Endometrial microvascular endothelial cells (primary cell): ENCODE results near the gene MYOF. TPM values are rescaled to one million over a fixed set of nuclear protein-coding genes. Genes with fewer than 3 reads are reported as not detected.
"Not testable (repeated sequence)": the region's sequence is repeated elsewhere in the genome, so short reads cannot be mapped to it uniquely, and the experiment has no call there.

Source experiments
- in situ Hi-C: cut with HindIII; loops from 2 replicates; pipeline ENCODE4 v1.10.0; 2017; ENCODE audit warnings: low sequenced_read_pairs, low pct_unique_long_range_greater_than_20kb; ENCODE audit errors: inconsistent ontology term
- total RNA-seq: library from RNA; depleted of rRNA; stranded (reverse); fragments of >200 nt; gene quantifications from one replicate; pipeline ENCODE4 v1.2.3, GENCODE V29; 2015; ENCODE audit errors: inconsistent ontology term

Gene MYOF
- total RNA-seq, 1 donor from 2014 or later: 250 TPM

GRCh38 chr10:93437086-93437945 is 44.8 kb downstream of the MYOF start:
- in situ Hi-C loops: no loop called here

GRCh38 chr10:93436591-93437085 is 45.5 kb downstream of the MYOF start:
- in situ Hi-C loops: no loop called here

- in situ Hi-C loops: no loop called here
These were observed 46.3 kb downstream of the MYOF start for GRCh38 chr10:93435621-93436397.

GRCh38 chr10:93434991-93435491 is 47.1 kb downstream of the MYOF start:
- in situ Hi-C loops: no loop called here

- in situ Hi-C loops: no loop called here
These were observed 50.8 kb downstream of the MYOF start for GRCh38 chr10:93431361-93431760.

- in situ Hi-C loops: no loop called here
These were observed 56.3 kb downstream of the MYOF start for GRCh38 chr10:93425861-93426260.

GRCh38 chr10:93422118-93422517 is 60.0 kb downstream of the MYOF start:
- in situ Hi-C loops: no loop called here

GRCh38 chr10:93420944-93421825 is 60.9 kb downstream of the MYOF start:
- in situ Hi-C loops: no loop called here

GRCh38 chr10:93420091-93420490 is 62.0 kb downstream of the MYOF start:
- in situ Hi-C loops: no loop called here

- in situ Hi-C loops: not testable (repeated sequence)
These were observed 63.1 kb downstream of the MYOF start for GRCh38 chr10:93419016-93419415.

- in situ Hi-C loops: no loop called here
These were observed 64.2 kb downstream of the MYOF start for GRCh38 chr10:93417921-93418320.

- in situ Hi-C loops: no loop called here
These were observed 64.9 kb downstream of the MYOF start for GRCh38 chr10:93417266-93417665.

GRCh38 chr10:93416824-93417223 is 65.3 kb downstream of the MYOF start:
- in situ Hi-C loops: no loop called here

- in situ Hi-C loops: no loop called here
These were observed 66.4 kb downstream of the MYOF start for GRCh38 chr10:93415693-93416092.

GRCh38 chr10:93413252-93413689 is 68.9 kb downstream of the MYOF start:
- in situ Hi-C loops: no loop called here

GRCh38 chr10:93412801-93413200 is 69.3 kb downstream of the MYOF start:
- in situ Hi-C loops: no loop called here

- in situ Hi-C loops: no loop called here
These were observed 71.3 kb downstream of the MYOF start for GRCh38 chr10:93410697-93411348.

- in situ Hi-C loops: no loop called here
These were observed 73.4 kb downstream of the MYOF start for GRCh38 chr10:93408783-93409182.
